GM21367 (cell line): Measurements from ENCODE around the gene ADNP2.

Source experiments
- ATAC-seq: cut with Tn5 transposase; IDR thresholded peaks from one replicate; pipeline ENCODE4 v1.9.1; 2021; ENCODE audit not compliant: unreplicated experiment

The ADNP2 gene

DNA sequence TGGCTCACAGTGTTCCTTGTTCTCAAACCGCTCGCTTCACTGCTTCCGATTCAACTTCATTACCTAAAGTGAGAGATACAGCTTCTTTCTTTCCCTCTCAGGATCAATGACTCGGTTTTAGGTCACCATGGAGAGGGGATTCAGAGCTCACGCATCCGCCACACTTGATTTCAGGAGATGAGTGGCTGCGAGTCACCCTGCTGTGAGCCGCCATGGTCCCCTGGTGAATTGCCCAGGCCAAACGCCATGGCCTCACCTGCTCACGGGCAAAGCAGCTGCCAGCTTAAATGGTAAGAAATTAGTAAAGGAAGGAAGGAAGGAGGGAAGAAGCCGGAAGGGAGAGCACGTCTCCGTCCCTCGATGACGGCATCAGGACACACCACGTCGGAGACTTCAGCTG lies 60.5 kb downstream of the ADNP2 start:
- ATAC-seq: no peak

DNA sequence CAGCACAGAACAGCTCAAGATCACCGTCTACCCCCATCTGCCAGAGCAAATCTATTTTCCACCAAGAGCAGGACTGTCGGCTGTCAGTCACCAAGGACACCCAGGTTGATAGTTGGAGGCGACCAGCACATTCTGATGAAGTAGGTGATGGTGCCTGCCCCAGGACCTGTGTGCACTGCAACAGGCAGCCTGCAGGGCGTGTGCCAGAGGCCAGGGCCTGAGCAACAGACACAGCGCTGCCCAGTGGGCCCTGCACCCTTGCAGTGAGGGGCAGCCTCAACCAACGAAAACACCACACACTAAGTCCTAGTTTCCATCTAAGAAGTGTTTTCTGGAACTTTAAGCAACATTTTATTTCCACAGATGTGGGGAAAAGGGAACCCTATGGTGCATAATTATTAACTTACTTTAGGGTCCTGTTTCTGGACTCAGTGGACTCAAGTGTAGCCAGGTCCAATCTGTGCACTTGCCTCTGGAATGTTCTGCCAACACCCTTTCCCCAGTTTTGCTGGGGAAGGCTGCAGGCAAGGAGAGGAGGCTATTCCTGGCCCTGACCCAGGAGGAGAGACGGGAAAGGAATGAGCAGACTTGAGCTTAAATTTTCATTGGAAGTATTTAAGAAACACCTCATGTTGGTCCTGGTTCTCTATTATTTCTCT lies 61.5 kb downstream of the ADNP2 start:
- ATAC-seq: no peak

DNA sequence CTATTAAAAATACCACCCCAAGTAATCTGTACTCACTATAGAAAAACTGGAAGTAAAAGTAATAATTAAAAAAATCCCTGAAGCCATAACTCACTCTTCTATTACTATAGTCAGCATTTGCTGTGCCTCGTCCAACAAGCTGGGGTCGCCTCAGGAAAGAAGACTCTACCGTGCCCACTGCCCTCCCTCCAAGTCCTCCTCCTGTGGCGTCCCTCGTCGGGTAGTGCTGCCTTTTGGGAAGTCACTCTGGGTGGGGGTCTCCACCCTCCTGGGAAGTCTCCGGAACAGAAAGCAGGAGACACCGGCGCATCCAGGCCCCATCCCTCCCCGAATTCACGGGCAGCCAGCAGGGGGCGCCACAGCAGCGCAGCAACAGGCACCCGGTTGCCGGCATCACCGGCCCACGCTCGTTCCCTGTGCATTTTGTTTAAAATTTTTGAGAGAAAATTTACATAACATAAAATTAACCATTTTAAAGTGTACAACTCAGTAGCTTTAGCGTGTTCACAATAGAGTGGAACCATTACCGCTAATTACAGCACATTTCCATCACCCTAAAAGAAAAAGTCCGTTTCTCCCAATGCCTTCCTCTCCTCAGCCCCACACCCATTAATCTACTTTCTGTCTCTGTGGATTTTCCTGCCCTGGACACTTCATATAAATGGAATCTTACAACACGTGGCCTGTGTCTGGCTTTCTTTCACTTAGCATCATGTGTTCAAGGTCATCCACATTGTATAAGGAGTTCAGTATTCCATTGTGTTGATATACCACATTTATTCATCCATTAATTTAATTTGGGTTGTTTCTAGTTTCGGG lies 62.2 kb downstream of the ADNP2 start:
- no peak for ATAC-seq

DNA sequence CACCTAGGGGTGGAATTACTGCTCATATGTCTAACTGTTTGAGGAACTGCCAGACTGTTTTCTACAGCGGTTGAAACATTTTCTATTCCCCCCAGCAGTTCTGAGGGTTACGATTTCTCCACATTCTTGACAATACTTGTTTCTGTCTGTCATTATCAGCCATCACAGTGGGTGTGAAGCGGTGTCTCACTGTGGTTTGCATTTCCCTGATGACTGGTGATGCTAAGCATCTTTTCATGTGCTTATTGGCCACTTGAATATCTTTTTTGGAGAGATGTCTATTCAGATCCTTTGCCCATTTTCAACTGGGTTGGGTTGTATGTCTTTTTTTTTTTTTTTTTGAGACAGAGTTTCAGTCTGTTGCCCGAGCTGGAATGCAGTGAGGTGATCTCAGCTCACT lies 63.0 kb downstream of the ADNP2 start:
- ATAC-seq: no peak

DNA sequence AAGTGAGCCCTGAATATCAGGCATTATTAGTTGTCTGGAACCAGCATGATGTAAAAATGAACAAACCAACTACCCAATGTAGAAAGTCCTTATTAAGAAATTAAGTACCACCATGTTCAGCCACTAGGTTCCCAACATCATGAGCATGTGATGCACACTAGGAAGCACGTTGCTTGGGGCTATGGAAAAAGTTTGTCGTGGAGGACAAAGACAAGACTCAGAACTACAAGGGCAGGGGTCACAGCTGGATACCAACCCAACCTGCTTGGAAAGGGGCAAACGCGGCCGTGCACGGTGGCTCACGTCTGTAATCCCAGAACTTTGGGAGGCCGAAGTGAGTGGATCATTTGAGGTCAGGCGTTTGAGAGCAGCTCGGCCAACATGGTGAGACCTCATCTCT lies 64.0 kb downstream of the ADNP2 start:
- no peak for ATAC-seq

DNA sequence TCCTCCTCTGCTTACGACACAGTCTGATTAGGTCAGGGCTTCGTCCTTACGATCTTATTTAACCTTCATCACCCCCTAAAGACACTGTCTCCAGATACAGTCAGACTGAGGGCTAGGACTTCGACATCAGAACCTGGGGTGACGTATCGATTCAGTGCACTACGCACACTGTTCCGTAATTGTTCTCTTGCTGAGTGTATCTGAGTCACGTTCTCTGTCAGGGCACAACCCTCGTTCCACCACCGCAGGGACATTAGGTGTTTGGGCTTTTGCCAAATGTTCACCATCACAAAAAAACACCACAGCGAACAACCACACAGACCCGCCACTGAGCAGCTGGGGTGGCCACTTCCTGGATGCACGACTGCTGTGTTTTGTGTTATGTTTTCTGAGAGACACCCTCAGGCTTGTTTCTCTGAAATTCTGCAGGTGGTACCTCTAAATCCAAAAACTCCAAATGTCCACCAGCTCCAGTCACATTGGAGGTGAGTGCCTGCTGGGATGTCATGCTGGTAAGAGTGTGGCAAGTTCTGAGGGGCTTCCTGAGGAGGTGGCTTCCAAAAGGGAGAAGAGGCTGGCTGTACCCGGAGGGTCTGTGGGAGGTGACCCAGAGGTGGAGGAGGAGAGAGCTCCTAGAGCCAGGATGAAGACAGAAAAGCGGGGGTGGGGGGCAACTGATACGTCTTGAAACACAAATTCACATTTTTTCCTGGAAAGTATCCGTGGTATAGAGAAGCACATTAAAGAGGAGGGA lies 66.6 kb downstream of the ADNP2 start:
- no peak for ATAC-seq

DNA sequence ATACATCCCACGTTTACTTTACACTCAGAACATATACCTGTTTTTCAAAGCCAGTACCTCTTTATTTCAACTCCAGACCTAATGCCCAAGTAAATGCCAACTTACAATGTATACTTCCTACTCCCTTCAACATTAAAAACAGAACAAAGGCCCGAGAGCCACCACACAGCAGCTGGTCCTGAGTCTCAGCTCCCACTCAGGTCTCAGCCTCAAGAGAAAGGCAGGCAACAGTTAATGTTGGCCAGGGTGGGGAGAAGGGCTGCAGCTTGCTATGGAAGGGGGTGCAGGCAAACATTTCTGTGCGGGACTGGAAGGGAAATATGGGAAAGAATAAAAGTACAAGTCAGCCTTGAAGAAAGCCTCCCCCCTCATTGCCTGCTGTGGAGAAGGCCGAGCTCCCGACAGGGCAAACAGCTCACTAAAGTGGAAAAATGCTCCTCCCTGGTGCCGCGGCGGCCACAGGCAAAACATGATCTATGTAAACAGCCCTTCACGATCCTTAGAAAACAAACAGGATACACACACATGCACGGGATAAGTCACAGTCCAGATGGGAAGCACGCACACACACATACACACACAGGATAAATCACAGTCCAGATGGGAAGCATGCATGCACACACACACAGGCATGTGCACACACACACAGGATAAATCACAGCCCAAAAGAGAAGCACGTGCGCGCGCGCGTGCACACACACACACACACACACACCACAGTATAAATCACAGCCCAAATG lies 67.4 kb downstream of the ADNP2 start:
- no peak for ATAC-seq

DNA sequence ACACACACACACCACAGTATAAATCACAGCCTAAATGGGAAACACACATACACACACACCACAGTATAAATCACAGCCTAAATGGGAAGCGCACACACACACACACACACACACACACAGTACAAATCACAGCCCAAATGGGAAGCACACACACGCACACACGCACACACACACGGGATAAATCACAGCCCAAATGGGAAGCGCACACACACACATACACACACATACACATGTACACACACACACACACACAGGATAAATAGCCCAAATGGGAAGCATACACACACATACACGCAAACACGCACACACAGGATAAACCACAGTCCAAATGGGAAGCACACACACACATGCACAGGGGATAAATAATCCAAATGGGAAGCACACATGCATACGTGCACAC lies 68.1 kb downstream of the ADNP2 start:
- no peak for ATAC-seq

DNA sequence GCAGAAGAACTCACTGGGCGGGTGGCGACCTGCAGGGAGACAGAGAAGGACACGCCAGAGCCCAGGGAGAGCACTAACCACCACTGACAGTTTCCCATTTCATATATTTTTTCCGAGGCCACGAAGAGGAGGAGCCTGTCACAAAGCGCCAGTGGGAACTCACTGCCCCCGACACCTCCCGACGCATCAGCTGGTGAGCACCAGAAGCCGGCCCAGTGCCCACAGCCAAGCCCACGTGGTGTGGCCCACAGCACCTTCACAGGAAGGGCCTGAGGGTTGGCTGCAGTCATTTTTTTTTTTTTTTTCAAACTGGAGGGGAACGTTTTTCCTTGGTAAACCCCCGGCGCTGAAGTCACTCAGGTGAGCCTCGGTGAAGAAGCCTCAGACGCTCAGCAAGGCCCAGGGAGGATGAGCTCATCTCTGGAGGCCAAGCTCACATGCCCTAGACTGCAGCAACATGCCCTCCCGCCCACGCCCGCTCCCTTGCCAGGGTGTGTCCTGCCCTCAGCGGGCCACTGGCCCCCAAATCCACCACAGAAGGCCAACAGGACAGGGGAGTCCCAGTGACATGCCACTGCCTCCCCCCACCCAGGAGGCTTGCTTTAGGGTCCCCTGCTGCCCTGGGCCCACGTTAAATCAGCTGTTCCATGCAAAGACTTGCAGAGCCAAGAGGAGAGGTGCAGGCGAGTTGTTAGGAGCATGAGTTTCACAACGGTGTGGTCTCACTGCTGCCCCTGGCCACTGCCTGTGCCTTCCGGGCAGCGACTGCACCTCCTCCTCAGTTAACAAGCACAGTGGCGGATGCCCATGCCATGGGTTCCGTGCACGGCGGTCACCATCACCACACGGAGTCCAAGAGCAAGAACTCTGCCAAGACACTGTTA lies 70.1 kb downstream of the ADNP2 start:
- no peak for ATAC-seq

DNA sequence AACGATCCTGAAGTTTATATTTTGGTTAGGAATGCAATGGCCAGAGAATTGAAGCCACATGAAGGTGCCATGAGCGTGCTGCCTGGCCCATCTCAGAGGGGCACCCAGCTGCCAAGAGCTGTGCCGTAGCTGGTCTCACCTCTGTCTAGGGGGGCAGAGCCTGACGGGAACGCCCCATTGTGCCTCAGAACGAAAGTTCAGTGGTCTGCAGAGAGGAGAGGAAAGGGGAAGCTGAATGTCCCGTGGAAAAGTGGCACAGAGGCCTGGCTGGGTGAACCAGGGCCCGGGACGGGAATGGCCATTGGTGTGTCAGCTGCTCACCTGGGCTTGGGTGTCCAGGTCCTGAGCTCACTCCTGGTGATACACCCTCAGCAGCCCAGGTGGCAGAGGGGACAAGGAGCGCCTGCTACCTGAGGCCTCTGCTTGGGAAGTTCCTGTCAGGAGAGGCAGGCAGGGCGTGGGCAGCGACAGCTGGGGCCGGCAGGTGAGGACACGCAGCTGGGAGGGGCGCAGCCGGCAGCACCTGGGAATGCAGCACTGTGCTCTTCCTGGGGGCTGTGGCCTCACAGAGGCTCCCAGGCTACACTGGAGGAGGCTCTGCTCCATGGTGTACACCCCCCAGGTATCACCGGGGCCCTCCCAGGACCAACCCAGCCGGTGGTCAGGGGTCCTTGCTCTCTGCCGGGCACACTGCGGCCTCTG lies 70.9 kb downstream of the ADNP2 start:
- no peak for ATAC-seq

DNA sequence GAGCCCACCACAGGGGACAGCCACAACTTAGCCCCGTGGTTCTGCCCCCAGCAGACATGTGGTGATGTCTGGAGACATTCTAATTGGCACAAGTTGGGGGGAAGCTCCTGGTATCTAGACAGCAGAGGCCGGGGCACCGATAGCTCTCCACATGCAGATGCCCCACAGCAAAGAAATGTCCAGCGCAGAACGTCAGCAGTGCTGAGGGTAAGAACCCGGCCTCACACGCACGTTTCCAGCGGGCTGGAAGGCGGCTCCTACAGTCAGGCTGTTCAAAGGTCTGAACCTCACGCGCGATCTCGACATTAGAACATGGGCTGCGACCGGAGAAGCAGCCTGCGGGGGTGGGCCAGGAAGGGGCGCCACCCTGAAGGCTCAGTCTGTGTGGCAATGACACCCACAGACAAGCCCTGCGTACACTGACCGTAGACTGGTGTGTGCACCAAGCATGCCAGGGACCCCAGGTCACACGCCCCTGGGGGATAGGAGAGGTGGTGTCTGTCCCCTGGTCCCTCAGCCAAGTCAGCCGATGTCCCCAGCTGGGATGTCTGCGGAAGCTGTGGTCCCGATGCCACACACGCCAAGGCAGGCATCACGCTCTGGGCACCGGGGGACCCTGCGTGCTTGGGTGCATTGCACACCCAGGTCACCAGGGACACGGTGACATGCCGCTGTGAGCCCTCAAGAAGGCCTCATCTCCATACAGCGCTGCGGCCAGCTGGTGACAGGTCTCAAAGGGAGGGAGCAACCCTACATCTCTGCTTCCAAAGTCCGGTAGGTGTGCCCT lies 71.9 kb downstream of the ADNP2 start:
- no peak for ATAC-seq

DNA sequence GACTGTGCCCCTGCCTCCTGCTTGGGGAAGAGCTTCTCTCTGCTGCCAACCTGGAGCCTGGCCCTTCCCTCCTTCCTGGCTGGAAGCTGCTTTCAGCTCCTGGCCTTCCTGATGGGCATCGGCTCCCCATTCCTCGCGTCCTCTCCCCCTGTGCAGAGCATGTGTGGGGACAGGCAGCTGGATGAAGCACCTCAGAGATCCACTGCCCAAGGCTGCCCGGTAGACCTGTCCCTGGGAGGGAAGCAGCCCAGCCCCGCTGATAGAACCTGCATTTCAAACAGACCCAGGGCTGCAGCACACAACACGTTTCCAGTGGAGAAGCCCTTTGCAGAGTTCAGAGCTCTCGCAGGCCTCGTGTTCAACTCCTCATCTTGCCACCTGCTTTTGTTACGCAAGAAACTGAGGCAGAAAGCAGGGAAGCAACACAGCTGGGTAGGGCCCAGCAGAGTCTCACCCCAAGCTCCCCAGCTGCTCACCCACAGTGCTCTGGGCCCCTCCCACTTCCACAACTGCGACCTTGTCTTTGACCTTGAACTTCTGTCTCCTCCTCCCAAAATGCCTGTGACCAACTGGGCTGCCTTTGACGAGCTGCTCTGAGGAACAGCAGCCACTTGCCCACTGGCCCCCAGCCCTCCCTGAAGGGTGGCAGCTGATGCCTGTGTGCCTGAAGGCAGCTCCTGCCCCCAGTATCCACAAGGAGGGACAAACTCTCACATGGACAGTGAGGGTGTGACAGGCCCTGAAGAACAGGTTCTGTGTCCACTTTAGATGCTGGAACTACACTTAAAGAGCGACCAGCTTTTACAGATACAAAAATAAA lies 72.8 kb downstream of the ADNP2 start:
- ATAC-seq: no peak

DNA sequence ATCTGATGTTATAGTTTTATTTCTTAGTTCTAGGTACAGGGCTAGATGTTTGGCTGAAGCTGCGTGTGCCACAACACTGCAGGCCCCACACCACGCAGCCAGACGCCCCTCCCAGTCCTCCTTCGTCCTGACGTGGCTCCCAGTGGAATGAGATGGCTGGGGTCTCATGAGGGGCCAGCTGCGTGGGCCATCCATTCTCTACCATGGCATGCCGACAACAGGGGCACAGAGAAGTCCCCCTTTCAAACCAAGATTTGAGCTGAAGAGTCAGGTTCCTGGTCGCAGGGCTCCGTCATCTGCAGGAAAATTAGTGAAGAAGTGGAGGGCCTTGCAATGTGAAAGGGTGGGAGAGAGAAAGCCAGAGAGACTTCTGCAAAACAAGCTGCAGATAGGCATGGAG lies 73.8 kb downstream of the ADNP2 start:
- ATAC-seq: no peak

DNA sequence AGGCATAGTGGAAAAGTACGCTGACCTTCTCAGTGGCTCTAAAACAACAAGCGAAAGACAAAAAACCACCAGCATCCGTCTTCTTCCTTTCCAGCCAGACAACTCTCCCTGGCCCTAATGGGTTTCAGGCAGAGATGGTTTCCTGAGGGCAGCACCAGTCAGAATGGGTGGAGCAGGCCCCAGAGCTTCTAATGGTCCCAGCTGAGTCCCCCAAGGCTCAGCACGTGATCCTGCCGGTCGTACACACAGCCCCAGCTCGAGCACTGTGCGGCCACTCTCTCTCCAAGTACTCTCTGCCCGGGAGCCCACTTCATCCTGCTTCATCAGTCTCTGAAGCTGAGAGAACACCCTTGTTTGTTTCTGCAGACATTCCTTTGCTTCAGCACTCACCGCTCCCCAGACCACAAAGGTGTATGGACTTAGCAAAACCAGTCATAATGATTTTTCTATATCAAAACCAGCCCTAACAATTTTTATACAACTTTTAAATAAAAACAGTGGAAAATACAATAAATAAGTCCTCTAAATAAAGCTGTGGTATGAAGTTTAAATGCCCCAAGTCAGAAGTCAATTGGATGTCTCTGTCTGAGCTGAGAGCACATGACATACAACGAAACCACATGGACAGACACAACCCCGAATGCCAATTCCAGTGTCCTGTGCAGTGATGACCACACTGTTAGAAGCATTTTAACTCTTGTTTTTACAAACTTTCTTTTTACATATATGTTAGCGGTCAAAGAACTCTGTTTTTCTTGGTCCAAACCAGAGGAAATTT lies 74.4 kb downstream of the ADNP2 start:
- no peak for ATAC-seq

DNA sequence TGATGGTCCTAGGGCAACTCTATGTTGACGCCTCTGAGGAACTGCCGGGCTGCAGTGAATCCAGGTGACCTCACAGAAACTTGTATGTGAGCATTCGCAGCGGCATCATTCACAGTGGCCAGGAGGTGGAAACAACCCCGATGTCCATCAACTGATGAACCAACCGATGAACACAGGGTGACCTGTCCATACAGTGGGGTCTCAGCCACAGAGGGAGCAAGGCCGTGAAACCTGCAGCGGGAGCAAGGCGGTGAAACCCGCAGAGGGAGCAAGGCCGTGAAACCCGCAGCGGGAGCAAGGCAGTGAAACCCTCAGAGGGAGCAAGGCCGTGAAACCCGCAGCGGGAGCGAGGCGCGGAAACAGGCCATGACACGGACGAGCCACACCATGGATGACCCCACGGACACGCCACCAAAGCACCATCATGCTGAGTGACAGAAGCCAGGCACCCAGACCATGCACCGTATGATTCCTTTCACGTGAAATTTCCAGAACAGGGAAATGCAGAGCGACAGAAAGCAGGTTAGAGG lies 75.2 kb downstream of the ADNP2 start:
- ATAC-seq: no peak

DNA sequence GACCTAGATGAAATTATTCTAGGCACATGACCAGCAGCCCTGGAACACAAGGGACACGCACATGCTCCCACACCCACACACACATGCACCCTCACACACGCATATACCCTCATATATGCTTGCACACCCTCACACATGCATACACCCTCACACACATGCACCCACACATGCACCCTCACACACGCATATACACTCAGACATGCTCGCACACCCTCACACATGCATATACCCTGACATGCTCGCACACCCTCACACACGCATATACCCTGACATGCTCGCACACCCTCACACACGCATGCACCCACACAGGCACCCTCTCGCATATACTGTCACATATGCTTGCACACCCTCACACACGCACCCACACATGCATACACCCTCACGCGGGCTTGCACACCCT lies 76.5 kb downstream of the ADNP2 start:
- ATAC-seq: no peak
